Measurements from ENCODE around the gene VANGL1. TPM values are rescaled to one million over a fixed set of nuclear protein-coding genes. Genes with fewer than 3 reads are reported as not detected.

Gene VANGL1
- total and polyA plus RNA-seq, 2 of the 13 experiments (the other 11 are each of a cell fraction or from before 2014, with no cell fraction given), result 5.3 to 9.4 TPM

GRCh38 chr1:115642168-115643072 lies 650 bp downstream of the VANGL1 start (continued):
- TF ChIP-seq, protein P1, sequence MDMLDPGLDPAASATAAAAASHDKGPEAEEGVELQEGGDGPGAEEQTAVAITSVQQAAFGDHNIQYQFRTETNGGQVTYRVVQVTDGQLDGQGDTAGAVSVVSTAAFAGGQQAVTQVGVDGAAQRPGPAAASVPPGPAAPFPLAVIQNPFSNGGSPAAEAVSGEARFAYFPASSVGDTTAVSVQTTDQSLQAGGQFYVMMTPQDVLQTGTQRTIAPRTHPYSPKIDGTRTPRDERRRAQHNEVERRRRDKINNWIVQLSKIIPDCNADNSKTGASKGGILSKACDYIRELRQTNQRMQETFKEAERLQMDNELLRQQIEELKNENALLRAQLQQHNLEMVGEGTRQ (IDR thresholded peaks at IDR 0.05; ENCODE audit: low read depth, low read length), result no peak
- TF ChIP-seq, protein P1 (CRISPR knock-in tag; IDR thresholded peaks at IDR 0.05; ENCODE audit: borderline replicate concordance), result no peak
- TF ChIP-seq ZNF282 (IDR thresholded peaks at IDR 0.05; ENCODE audit: partially characterized antibody) (no peak), NFKB2 (CRISPR knock-in tag; IDR thresholded peaks at IDR 0.05; ENCODE audit: borderline replicate concordance) (no peak; the same call in 1 of the 2 replicates), ZBTB33 (CRISPR knock-in tag; IDR thresholded peaks at IDR 0.05) (no peak), FUBP1 (CRISPR knock-in tag; IDR thresholded peaks at IDR 0.05; ENCODE audit: borderline replicate concordance) (no peak), RARA (CRISPR knock-in tag; IDR thresholded peaks at IDR 0.05) (no peak), ZSCAN5A (CRISPR knock-in tag; IDR thresholded peaks at IDR 0.05; ENCODE audit: borderline replicate concordance) (0 out of 2 replicates have a peak, but pooled peaks have one; percentile 52), GLI4 (CRISPR knock-in tag; IDR thresholded peaks at IDR 0.05; ENCODE audit: borderline replicate concordance) (no peak), NR2F1 (CRISPR knock-in tag; IDR thresholded peaks at IDR 0.05) (no peak), FOXA3 (CRISPR knock-in tag; IDR thresholded peaks at IDR 0.05) (no peak), ONECUT2 (CRISPR knock-in tag; IDR thresholded peaks at IDR 0.05) (no peak), ZNF775 (CRISPR knock-in tag; IDR thresholded peaks at IDR 0.05; ENCODE audit: borderline replicate concordance) (no peak), GATAD1 (CRISPR knock-in tag; IDR thresholded peaks at IDR 0.05) (no peak; the same call in 1 of the 2 replicates), TCF12 (IDR thresholded peaks at IDR 0.05) (no peak), TCF12 (CRISPR knock-in tag; IDR thresholded peaks at IDR 0.05) (no peak), SALL2 (CRISPR knock-in tag; IDR thresholded peaks at IDR 0.05) (no peak)
- TF ChIP-seq, protein P2, sequence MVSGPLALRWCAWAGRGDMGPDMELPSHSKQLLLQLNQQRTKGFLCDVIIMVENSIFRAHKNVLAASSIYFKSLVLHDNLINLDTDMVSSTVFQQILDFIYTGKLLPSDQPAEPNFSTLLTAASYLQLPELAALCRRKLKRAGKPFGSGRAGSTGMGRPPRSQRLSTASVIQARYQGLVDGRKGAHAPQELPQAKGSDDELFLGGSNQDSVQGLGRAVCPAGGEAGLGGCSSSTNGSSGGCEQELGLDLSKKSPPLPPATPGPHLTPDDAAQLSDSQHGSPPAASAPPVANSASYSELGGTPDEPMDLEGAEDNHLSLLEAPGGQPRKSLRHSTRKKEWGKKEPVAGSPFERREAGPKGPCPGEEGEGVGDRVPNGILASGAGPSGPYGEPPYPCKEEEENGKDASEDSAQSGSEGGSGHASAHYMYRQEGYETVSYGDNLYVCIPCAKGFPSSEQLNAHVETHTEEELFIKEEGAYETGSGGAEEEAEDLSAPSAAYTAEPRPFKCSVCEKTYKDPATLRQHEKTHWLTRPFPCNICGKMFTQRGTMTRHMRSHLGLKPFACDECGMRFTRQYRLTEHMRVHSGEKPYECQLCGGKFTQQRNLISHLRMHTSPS (CRISPR knock-in tag; IDR thresholded peaks at IDR 0.05; ENCODE audit: low read depth), result no peak
